ENCODE measurements around the gene ZNF816.

ZNF816 gene

DNA sequence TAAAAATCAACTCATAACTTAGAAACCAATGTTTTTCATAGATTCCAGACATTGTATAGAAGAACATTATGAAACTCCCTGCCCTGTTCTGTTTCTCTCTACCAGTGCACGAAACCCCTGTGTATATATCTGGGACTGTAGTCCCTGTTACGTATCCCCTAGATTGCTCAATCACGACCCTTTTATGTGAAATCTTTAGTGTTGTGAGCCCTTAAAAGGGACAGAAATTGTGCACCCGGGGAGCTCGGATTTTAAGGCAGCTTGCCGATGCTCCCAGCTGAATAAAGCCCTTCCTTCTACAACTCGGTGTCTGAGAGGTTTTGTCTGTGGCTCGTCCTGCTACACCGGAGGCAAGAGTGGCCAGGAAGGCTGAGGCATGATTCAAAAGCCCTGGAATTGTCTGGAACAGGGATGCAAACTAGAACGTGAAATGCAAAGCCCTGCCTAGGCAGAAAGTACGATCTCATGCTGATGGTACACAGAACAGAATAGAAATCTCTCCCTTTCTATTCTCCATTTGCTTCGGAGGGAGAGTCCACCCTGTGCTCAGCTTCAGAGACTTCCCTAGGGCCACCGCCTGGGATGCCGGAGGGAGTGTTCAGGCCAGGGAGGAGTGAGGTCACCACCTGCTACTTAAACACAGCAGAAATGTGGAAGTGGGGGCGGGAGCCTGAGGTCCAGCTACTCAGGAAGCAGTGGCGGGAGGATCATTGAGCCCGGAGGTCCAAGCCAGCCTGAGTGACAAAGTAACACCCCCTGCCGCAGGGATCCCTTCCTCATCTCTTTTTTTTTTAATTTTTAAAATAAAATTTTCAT lies 38.7 kb downstream of the ZNF816 start:
- no peak for DNase-seq

DNA sequence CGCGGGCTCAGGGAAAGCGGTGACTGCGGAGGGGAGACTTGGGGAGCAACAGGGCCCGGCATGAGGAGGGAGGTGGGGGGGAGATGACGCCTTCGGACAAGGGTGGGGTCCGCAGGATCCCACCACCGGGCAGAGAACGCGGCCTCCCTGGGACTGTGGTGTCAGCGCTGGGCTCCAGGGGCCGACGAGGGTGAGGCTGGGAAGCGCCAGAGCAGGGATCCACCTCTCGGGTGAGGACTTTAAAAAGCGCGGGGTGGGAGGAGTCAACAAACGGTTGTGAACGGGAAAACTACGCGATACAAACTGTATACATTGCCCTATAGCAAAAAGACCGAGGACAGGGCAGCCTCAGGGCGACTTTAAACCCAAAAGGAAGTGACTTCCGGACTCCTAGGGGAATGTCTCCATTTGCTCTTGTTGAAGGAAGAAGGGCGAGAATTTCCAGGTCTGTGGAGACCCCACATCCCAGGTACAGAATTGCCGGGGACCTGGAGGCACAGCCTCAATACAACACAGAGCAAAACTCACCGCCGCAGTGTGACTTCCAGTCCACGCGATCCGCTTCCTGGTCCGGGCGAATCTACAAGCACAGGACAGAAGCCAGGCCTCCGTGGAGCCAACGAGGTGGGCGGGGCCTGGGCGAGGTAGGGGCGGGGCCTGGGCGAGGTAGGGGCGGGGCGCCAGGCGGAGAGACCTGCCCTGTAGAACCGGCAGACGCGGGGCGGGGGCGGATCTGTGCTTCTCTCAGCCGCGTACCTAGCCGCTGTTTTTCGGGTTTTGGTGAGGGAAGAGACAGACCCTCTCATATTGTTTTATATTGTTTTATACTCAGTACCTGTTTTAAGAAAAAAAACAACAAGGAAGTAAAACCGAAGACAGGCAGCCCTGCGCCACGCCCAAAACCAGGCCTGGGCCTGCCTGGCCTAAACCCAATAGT lies 39.6 kb downstream of the ZNF816 start, which contains the start of gene ZNF888:
ZNF888 (minus strand) TSS at position 588 of the 937 bp plus-strand sequence. CDS start 5,555 bp downstream, outside the sequence.
- peak; percentile 72 for DNase-seq

DNA sequence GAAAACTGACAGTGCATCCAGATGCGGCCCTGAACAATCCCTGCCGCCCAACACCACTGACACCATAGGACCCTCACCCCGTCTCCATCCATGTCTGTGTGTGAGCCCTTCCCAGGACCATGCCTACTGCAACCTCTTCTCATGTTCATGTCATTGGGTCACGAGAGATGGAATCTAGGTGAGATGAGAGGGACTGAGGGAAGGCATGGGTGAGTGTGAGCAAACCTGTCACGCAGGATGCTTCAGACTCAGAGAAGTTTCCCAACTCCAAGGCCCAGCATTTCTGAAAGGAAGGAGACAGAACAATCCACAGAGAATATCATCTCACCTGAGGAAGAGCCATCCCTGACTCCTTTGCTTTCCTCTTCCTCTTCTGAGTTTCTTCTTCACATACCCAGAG lies 45.1 kb downstream of the ZNF816 start:
- DNase-seq: no peak

DNA sequence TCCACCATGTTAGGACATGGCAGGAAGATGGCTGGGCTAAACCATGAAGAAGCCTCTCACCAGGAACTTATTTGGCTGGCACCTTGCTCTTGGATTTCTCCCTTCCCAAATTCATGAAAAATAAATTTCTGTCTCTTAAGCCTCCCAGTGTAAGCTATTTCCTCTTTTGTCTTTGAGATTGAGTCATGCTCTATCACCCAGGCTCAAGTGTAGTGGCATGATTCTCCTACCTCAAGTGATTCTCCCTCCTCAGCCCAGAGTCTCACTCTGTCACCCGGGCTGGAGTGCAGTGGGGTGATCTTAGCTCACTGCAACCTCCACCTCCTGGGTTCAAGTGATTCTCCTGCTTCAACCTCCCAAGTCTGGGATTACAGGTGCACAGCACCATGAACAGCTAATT lies 52.0 kb downstream of the ZNF816 start:
- DNase-seq: no peak

DNA sequence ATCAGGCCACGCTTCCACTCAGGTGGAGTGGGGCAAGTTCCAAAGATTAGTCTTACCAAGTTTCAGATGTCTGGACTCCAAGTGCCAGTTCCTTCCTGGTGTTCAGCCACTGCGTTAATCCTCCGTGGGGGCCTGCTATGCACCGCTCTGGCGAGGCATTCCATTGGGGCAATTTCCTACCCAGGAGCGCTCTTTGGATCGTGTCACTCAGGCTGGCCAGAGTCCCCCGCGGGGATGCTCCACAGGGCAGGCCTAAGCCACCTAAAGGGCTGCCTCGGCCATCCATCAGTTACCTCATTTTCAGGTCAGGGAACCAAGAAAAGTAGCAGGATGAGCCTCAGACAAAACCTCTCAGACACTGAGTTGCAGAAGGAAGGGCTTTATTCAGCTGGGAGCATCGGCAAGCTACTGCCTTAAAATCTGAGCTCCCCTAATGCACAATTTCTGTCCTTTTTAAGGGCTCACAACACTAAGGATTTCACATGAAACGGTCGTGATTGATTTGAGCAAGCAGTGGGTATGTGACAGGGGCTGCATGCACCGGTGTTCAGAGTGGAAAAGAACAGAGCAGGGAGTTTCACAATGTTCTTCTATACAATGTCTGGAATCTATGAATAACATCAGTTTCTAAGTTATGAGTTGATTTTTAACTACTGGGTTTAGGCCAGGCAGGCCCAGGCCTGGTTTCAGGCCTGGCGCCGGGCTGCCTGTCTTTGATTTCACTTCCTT lies 58.5 kb downstream of the ZNF816 start:
- peak; percentile 8 for DNase-seq

DNA sequence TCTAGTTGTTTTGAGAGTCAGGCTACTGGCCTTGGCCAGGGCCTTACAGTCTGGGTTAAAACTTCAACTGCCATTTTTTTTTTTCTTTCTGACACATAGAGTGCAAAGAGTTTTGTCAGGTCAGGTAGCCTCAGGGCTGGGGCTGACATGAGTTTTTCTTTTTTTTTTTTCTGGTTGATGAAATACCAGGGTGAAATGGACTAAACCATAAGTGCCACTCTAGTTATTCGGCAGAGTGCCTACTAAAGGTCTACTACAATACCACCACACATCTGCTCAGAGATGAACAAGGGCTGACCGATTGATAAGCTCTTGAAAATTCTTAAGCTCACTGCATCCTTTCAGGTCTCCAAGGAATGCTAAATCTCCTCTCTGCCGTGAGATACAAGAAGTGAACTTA lies 60.8 kb downstream of the ZNF816 start:
- no peak for DNase-seq
